NOMO-1 treated with dmso at 0.1 percent for 144 hours (cell line): Measurements from ENCODE around the gene DNAJC17.

Experiments used
- DNase-seq: peaks from one replicate; lab custom pipeline; 2025; ENCODE audit not compliant: unreplicated experiment; lab: John Stamatoyannopoulos, UW

The DNAJC17 gene

DNA sequence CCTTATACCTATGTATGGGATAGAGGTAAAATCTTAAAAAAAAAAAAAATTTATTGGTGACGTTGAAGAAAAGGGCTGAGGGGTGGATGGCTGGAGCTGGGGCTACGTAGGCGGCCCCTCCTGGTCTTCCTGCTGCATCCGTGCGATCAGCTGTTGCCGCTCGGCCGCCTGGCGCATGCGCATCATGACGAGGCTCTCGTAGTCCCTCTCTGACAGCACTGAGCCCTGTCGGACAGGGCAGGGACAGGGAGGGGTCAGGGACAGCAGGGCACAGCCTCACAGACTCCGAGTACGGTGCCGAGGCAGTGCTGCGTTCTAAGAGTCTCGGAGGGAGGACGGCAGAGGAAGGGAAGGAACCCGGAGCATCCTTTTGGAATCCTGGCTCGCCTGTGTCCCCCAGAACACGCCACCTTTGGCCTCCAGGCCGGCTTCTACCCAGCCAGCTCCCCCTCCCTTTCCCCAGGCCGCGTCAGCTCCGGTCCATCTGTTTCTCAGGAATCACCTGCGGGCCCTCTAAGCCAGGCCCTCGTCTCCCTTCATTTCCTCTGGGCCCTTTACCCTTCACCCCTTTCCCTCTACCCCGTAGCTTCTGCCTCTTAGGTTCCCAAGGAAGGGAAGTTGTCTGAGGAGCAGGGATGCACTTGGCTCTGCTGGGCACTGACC, 39.3 kb downstream of the DNAJC17 start:
- DNase-seq = no peak

DNA sequence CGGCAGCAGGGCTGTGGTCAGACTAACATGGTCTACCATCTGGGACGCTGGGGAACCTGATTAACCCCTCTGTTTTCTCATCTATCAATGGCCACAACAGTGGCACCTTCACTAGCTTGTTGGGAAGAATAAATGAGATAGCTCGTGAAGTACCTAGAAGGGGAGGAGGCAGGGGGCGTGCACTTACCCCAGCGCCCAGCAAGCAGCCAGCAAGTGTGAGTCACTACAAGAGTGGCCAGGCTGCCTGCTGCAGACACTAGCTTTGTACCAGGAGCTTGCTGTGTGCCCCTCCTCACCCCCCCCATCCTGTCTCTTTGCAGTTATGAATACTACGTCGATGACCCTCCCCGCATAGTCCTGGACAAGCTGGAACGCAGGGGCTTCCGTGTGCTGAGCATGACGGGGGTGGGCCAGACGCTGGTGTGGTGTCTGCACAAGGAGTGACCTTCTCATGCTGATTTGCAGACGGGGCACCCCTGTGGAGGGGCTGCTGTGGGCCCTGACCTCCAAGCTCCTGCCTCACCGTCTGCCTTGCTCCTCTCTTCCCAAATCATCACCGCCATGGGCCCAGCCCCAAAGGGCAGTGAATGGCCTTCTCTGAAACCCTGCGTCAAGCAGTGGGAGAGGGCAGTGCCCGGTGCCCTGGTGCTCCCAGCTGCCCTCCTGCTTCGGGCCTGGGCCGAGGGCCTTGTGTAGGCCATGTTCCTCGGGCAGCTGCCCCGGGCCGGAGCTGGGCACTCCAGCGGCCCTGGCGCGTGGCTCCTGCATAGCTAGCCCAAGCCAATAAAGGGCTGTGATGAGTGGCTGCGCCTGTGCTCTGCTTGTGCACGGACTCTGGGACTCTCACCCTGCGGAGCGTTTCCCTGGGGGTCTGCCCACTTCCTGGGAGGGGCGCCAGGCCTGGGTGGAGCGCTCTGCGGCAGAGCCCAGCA, 40.1 kb downstream of the DNAJC17 start:
- no peak for DNase-seq

DNA sequence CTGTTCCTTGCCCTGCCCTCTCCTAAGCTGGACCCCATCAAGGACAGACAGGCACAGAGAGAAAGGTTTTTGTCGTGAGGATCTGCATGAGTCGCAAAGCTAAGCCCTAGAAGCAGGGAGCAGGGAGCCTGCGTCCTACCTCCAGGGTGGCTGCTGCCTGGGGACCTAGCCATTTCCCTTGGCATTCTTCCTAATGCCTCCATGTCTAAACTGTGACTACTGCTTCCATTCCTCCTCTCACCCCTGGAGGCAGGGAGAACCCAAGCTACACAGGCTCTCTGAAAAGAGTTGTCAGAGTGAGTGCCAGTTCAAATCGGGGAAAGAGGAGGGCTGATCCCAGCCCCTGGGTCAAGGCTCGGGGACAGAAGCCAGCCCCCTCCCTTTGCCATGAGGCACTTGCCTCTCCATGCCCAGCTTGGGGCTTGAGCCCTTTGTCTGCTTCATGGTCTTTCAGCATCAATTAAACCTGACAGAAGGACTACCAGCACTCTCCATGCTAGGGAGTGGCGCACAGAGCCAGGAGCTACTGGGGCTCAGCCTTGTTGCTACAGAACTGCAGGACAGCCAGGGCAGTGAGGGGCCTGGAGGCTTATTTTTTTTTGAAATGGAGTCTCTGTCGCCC, 41.0 kb downstream of the DNAJC17 start:
- DNase-seq = no peak

DNA sequence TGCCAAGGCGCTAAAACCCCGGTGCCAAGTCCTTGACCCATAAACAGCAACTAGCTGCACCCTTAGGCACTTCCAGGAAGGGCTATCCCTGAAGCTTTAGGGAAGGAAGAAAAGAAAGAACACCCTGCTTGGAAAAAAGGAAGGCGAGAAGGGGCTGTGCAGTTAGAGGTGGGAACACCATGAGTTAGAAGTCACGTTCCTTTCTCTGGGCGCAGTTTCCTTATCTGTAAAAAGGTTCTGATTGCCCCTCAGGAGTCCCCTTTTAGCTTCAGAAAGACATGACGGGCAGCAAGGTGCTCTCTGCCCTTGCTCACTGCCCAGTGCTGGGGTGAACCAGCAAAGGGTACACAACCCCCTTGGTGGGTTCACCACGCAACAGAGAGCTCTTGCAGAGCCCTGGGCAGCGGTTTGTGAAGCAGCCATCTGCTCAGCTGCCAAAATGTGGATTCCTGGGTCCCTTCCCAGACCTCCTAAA, 42.6 kb downstream of the DNAJC17 start:
- DNase-seq = no peak

DNA sequence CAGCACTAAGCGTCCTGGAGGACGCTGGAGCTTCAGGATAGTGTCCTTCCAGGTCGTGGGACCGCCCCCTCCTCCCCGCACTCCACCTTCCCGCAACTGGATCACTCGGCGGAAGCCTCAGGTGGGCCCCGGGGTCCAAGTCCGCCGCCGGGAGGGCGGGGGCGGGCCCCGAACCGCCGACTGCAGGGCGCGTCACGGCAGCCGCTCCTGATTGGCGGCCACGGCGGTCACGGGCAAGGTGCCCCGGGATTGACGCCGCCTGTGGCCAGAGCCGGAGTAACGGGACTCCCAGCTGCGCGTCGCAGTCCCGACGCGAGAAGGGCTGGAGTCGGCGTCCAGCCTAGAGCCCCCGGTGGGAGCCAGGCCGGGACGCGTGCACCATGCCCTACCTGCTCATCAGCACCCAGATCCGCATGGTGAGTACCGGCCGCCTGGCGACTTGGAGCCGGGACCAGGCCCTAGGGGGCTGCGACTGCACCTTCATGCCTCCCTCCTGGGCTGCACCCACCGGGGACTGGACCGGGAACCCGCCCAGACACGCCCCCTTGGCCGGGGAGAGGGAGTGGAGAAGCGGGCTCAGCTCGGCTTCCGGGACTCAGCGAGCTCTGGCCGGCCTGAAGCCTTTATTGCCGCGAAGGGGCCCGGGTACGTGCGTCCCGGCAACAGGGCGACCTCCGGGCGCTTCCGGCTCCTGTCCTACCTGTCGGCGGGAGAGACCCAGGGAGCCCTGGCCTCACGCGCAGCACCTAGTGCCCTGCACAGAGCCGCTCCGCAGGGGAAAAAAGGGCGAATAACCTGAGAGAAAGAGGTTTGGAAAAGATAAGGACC, 43.3 kb downstream of the DNAJC17 start, which contains the start of gene GCHFR:
Gene GCHFR (plus strand): TSS at position 268 of the 828 bp plus-strand sequence. CDS start 113 bp downstream, at position 381.
- peak; percentile 33 for DNase-seq

DNA sequence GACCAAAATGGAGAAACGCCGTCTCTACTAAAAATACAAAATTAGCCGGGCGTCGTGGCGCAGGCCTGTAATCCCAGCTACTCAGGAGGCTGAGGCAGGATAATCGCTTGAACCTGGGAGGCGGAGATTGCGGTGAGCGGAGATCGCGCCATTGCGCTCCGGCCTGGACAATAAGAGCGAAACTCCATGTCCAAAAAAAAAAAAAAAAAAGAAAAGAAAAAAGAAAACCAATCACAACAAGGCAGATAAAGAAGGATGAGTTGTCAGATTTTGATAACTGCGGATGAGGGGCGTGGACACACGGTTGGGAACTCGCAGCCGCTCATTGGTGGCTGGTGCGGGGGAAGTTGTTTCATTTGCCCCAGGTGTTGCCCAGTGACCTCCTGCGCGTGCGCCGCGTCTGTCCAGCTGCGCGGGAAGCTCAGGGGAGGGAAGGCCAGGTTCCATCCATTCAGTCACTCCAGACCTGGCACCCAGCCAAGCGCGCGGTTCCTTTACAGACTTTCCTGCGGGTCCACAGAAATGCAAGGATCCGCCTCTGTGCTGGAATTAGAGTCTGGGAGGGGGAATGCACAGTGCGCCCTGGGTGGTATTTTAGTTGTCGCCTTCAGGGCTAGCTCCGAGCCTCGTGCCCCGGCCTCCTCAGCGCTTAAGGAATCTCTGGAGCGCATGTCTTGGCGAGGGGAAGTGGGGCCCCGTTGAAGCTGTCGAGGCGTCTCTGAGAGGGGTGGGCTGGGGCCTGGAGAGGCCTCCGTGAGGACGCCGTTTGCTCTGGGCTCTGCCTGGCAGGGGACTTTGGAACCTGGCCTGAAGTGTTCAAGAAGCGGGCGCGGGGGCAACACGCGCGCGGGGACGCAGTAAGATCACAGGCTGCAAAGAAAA, 44.1 kb downstream of the DNAJC17 start:
- no peak for DNase-seq

DNA sequence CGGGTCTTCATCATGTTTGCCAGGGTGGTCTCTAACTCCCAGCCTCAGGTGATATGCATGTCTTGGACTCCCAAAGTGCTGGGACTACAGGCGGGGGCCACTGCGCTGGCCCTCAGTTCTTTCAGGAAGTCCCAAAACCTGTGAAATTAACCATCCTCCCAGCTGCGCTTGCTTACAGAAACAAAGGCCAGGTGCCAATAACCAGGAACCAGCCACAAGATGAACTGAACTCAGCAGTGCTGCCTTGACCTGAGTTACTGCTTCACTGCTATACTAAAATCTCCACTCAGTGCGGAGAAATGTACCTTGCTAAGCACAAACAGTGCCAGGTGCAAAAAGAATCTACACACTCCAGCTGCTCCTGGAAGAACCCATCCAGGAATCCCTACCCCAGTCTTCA, 47.3 kb downstream of the DNAJC17 start:
- DNase-seq = no peak

DNA sequence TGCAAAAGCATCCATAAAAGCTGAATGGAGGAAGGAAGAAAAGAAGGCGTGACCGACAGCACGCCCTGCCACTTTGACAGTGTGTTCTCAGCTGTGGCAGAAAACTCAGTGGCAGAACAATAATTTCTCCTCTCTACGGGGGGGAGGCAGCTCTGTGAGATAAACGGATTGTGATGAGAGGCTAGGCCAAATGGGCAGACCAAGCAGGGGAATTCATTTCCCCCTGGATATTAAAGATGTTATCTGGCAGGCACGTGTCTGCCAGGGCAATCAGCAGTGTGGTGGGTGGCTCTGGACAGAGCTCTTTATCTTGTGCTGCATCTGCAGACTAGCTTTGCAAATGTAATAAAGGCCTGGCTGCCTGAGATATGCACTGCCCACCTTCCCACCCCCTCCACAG, 50.3 kb downstream of the DNAJC17 start:
- DNase-seq = no peak

DNA sequence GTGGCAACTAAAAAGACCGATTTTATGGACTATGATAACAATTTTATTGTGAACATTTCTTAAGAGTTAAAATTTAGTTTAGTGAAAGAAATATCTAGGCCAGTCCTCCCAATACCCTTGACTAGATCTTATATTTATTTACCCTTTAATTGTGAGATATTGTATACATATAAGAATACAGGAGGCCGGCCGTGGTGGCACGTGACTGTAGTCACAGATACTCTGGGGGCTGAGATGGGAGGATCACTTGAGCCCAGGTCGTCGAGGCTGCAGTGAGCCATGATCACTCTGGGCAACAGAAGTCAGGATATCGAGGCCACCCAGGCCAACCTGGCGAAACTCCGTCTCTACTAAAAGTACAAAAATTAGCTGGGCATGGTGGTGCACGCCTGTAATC, 51.5 kb downstream of the DNAJC17 start:
- DNase-seq = no peak

DNA sequence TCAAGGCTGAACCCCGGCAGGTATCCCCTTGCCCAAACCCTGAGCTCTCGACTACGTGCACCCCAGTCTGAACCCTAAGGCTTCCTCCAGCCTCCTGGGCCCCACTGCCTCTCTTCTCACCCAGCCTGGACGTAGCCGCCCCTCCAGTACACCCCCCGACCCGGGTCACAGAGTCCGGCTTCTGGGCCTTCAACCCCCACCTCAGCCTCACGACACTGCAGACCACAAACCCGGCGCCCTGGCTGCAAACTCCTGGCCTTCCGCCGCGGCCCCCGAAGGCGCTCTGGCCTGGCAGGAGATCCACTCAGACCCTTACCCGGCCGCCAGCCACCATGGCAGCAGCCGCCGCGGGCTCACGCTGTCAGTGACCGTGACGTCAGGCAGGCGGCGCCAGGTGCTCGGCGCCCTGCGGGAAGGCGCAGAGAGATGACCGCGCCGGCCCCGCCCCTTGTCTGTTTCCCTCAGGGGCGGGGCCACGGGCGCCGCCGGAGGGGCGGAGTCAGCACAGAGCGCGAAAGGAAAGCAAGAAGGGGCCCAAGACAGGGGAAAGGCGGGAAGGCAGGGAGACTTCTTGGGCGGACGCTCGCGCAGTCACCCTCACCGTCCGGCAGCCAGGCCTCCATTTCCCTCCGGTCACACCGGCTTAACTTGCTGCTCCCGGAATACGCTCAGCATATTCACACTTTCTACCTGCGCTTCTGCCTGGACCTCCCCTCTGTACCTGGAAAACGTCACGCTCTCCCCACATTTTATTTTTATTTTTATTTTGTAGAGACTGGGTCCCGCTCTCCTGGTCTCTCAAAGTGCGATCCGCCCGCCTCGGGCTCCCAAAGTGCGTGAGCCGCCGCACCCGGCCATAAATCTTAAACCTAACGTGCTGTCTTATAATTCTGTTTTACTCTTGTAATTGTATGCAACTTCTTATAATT, 52.1 kb downstream of the DNAJC17 start, which contains the start of gene RMDN3:
Gene RMDN3 (minus strand): TSS at position 372 of the 929 bp plus-strand sequence. CDS start 471 bp downstream, outside the sequence.
- peak; percentile 93 for DNase-seq

DNA sequence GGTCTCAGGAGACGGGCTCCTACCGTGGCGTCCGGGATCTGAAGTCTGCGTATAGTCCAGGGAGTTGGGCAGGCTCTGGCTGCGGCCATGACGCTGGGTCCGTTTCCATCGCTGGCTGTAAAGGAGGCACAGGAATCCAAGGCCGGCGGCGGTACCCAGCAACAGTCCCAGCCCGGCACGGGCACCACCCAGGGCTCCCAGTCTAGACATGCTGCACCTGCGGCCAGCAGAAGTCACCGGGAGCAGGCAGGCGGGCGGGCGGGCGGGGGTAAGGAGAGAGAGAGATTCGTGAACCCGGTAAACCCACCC, 52.7 kb downstream of the DNAJC17 start:
- no peak for DNase-seq

DNA sequence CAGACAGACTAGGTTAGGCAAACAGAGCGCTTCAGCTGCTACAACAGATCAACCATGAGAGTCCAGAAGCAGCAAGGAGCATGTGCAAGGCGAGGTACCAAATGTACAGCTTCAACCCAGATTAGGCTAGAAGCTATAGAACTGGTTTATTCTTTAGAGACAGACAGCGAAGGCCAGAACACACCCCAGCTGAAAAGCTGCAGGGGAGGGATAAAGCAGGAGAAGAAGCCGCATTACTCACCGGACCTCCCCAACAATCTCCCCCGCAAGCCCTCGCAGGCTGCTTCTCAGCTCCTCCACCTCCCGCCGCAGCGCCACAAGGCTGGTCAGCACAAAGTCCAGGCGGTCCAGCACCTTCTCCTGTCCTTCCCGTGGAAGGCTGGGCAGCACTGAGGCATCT, 55.5 kb downstream of the DNAJC17 start:
- DNase-seq = no peak

DNA sequence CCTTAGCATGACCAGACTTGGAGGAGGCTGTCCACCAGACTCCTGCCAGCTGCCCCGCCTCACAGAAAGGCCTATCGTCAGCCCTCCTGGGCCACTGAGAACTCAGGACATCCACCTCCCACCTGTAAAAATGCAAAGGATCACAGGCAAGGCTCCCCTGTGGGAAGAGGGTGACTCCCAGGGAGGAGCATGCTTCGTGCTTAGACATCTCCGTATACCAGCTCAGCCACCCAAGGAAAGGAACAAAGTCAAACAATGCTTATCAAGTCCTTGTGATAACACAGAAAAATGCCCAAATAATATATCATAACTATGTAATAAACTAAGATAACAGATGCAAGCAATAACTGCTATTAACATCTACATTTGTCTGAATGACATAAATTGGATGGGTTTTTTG, 56.4 kb downstream of the DNAJC17 start:
- no peak for DNase-seq

DNA sequence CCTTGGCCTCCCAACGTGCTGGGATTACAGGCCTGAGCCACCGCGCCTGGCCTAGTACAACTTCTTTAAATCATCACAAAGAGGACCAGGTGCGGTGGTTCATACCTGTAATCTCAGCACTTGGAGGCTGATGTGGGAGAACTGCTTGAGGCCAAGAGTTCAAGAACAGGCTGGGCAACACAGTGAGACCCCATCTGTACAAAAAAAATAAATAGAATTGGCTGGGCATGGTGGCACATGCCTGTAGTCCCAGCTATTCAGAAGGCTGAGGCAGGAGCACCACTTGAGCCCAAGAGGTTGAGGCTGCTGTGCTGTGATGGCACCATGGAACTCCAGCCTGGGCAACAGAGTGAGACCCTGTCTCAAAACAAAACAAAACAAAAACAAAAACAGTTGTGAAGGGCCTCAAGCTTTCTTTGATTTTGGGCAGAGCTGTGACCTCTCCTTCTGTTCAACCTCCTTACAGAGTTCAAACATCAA, 58.1 kb downstream of the DNAJC17 start:
- DNase-seq = no peak

DNA sequence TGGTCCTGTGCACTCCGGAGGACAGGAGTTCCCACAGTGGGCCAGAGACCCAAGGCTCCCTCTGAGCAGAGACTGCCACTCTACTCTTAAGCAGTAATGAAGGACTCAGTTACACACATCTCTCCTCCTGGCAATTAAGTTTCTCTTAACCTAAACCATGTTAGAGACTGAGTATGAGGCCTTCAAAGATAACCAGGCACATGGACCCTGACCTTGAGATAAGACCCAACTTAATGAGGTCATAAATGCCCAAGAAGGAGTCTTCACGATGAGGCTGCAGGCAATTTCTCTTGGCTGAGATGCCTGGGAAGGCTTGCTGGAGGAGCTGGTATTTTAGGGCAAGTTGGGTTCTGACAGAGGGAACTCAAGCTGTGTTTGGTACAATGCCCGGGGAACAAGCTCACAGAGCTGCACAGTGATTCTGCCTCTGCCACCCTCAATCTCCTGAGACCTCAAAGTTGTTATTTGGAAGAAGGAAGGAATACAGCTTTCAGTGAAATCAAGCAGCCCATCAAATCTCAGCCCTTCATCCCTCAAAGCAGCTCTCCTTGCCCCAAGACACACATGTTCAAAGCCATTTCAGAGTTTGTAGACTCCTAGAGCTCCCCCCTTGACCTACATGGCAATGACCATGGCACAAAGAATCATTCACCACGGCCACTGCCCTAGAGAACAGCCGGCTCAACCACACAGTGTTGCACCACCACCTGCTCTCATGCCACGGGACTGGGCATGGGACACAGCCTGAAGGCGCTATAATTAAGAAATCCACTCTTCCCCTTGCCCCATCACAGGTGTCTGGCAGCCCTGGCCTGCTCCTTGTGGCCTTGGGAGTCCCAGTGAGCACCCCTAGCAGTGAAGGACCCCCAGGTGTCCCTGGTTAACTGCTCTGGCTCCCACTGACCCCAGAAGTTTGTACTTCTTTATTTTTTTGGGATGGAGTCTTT, 59.3 kb downstream of the DNAJC17 start:
- DNase-seq = no peak

DNA sequence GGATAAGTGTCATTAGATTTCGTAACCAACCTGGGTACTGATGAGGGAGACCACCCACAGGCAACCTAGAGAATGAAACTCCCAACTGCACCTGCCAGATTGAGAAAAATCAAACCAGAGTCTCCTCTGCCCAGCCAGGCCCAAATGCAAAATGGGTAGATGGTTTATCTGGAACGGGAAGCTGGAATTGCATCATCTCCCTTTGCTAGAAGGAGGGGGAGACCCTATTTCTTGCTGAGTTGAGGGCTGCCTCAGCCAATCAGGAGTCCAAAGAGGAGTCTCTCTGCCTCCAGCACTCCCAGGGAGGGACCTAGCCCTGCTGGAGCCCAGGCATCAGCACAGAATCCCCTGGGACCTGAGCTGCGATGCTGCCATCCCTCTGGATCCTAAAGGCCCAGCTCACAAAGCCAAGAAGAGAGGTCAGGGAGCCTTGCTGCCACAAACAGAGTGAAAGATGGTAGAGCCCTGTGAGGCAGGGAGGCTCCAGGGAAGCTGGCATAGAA, 60.3 kb downstream of the DNAJC17 start:
- DNase-seq = no peak

DNA sequence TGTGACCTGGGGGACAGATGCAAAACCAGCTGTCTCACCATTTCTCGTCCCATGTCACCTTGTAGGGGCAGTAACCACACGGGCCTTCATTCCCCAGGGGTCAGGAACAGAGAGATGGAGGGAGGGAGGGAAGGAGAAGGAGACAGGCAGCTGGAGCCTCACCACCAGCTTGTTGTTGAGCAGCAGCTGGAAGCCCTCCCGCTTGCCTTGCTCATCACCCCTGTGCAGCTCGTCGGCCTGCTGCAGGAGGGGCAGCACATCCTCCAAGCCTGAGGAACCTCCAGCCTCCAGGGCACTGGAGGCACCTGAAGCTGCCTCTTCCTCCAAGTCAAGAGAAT, 62.5 kb downstream of the DNAJC17 start:
- DNase-seq = no peak
